Measurements from ENCODE around the gene R3HCC1L.

- TF ChIP-seq CTCF (IDR thresholded peaks at IDR 0.05; ENCODE audit: low read length) (peak; percentile 57), EZH2 (optimal IDR thresholded peaks at IDR 0.05; ENCODE audit: low read depth, low read length) (no peak)
These were observed 108.4 kb downstream of the R3HCC1L start for GRCh38 chr10:98242823-98243222.
